ENCODE data around the gene FHL5. TPM values are rescaled to one million over a fixed set of nuclear protein-coding genes. Genes with fewer than 3 reads are reported as not detected.

The FHL5 gene, protein sequence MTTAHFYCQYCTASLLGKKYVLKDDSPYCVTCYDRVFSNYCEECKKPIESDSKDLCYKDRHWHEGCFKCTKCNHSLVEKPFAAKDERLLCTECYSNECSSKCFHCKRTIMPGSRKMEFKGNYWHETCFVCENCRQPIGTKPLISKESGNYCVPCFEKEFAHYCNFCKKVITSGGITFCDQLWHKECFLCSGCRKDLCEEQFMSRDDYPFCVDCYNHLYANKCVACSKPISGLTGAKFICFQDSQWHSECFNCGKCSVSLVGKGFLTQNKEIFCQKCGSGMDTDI
- total RNA-seq = 0.63 TPM

DNA sequence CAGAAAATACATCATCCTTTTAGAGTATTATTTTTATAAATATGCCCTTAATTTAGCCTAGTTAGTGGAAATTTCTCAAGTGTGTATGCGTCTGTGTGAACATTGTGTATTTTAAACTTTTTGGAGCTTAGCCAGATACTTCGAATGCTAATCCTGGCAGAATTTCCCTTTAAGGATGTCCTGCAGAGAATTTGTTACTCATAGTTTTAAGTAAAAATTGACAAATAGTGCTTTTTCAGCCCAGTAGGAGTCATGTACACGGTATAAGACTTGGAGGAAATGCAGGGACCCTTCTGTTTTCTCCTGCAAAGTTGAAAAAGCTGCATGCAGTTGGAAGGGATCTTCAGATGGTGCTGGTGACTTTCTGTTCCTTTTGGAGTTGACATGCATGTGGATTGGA, at the start of gene FHL5:
Gene FHL5 (plus strand): TSS at position 243 of the 400 bp plus-strand sequence. CDS start 40,486 bp downstream, outside the sequence.

DNA sequence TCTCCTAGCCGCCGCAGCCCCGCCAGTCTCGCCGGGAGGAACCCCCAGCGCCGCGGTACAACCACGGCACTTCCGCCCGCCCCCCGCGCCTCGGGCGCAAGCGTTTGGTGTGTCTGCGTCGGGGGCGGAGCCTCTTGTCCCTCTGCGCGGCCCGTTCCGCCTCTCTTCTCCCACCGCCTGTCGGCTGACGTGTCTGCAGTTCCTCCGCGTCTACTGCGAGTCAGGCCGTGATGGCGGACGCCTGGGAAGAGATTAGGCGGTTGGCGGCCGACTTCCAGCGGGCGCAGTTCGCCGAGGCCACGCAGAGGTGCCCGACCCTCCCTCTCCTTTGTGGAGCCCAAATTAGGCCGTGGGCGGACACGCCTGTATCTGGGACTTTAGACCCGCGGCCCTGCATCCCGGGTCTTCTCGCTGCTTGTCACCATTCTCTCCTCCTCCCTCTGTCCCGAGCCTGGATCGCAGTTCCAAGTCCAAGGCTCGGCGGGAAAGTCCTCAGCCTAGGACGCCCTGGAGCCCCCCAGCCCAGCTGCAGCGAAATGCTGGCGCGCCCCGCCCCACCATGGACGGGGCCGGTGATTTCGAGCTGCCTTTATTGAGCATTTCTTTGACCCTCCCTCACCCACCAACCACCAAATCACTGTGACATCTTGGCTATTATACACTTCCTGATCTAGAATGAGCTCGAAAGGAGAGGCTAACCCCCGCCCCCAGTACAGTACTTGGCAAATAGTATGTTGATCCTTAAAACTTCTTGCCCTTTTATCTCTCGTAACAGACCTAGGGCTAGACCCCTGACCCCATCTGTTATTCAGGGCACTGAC, 41.1 kb upstream of the FHL5 start, which contains the start of gene UFL1:
Gene UFL1 (plus strand): TSS at position 163 of the 821 bp plus-strand sequence. CDS start 68 bp downstream, at position 231.

Small RNA genes lying within 50 kb of the gene (small RNA-seq; reads per million reads assigned to genes)
- 0.37 reads per million, percentile 24 among the genes with 10 or more reads in this experiment for gene RNU4-70P (ENCODE audit: low replicate concordance)

Other genes with a start within 250 kb of the FHL5 start
- gene UFL1, start 41.3 kb upstream of the FHL5 start, total RNA-seq = 18.8 TPM

Data from parietal lobe (tissue), 2 donors.